HepG2 (cell line): ENCODE data around the gene NPW. TPM values are rescaled to one million over a fixed set of nuclear protein-coding genes. Genes with fewer than 3 reads are reported as not detected.

Experiments used
- ATAC-seq: fragments of 200-7000 bp; cut with Tn5 transposase; 3 replicates; pipeline ENCODE4 v1.9.1; 2020; ENCODE audit warnings: mild to moderate bottlenecking, moderate library complexity
- BruUV-seq: library from RNA; stranded (reverse); fragments of 400-500 nt; replicated peaks from 2 replicates; lab custom pipeline; 2021; lab: Mats Ljungman, UMichigan
- CTCF ChIA-PET: fragments of 300-600 bp; formaldehyde crosslinking; extraction: SDS; loops from one replicate; lab custom pipeline; 2021; ENCODE audit warnings: low total read pairs, inconsistent platforms, low intra/inter-chr PET ratio; lab: Yijun Ruan, JAX
- POLR2A ChIA-PET: fragments of 350-600 bp; sonication (Branson Sonifier 250); formaldehyde crosslinking; loops from one replicate; lab custom pipeline; 2020; ENCODE audit warnings: antibody characterized with exemption, inconsistent platforms; lab: Yijun Ruan, JAX
- DNase-seq: peaks from one replicate; pipeline ENCODE4 v3.0.0-alpha.2; 2015; ENCODE audit warnings: low spot score
- FAIRE-seq: peaks from 3 replicates; lab custom pipeline; 2011; peaks lifted over from hg19 to GRCh38; lab: Jason Lieb, UNC
- H2AFZ ChIP-seq: one replicate; pipeline ENCODE4 v1.6.1; 2011; ENCODE audit warnings: low read length, inconsistent platforms
- H3K27ac ChIP-seq: fragments of 300-600 bp; 3 replicates; pipeline ENCODE4 v1.8.0; 2011; ENCODE audit warnings: mixed run types, mild to moderate bottlenecking, mixed read lengths, low read length, inconsistent platforms; ENCODE audit not compliant: insufficient read depth; ENCODE audit errors: extremely low read length
- H3K27me3 ChIP-seq, 2 experiments: fragments of 200-600 bp in 1 of 2; 2 replicates in 1 of 2; 3 replicates in 1 of 2; pipeline versions ENCODE4 v1.6.0 to v1.8.0; 2011; ENCODE audit warnings: low read length in 2 of 2, mild to moderate bottlenecking in 2 of 2, moderate library complexity in 2 of 2, inconsistent platforms in 1 of 2; ENCODE audit not compliant: insufficient read depth in 2 of 2, control insufficient read depth in 1 of 2
- H3K36me3 ChIP-seq, 2 experiments: fragments of 200-600 bp in 1 of 2; replicated peaks in 1 of 2; 2 replicates in 1 of 2; 3 replicates in 1 of 2; pipeline versions ENCODE4 v1.5.1 to v1.8.0; 2011; ENCODE audit warnings: low read length in 2 of 2, inconsistent platforms in 1 of 2; ENCODE audit not compliant: insufficient read depth in 2 of 2, control insufficient read depth in 1 of 2
- H3K4me1 ChIP-seq: 2 replicates; pipeline ENCODE4 v1.5.1; 2012; ENCODE audit warnings: low read length, inconsistent platforms; ENCODE audit not compliant: insufficient read depth
- H3K4me2 ChIP-seq: 2 replicates; pipeline ENCODE4 v1.6.0; 2011; ENCODE audit warnings: low read depth, low read length, inconsistent platforms
- H3K4me3 ChIP-seq, 3 experiments: fragments of 200-600 bp in 1 of 3; sonication (generic), shearing (Covaris generic) in 1 of 3; replicated peaks in 1 of 3; 2 replicates each; pipeline ENCODE4 v1.5.1; 2011 to 2016; ENCODE audit warnings: low read length in 3 of 3, inconsistent platforms in 2 of 3, low read depth in 2 of 3, mild to moderate bottlenecking in 2 of 3, control low read depth in 1 of 3, mixed read lengths in 1 of 3; ENCODE audit not compliant: insufficient read depth in 1 of 3
- H3K79me2 ChIP-seq: one replicate; pipeline ENCODE4 v1.6.1; 2011; ENCODE audit warnings: low read length, inconsistent platforms; ENCODE audit not compliant: insufficient read depth
- H3K9ac ChIP-seq: 2 replicates; pipeline ENCODE4 v1.6.0; 2011; ENCODE audit warnings: mild to moderate bottlenecking, low read depth, low read length, inconsistent platforms; ENCODE audit not compliant: insufficient read depth
- H3K9me3 ChIP-seq: 2 replicates; pipeline ENCODE4 v1.5.1; 2012; ENCODE audit warnings: mild to moderate bottlenecking, low read length
- H4K20me1 ChIP-seq: 2 replicates; pipeline ENCODE4 v1.6.0; 2011; ENCODE audit warnings: inconsistent platforms, mild to moderate bottlenecking, low read length, moderate library complexity; ENCODE audit not compliant: insufficient read depth
- AGO2 ChIP-seq: fragments of 200-400 bp; formaldehyde crosslinking; optimal IDR thresholded peaks from 2 replicates; pipeline ENCODE3; 2017; ENCODE audit warnings: mild to moderate bottlenecking, low read depth, low read length, moderate library complexity
- CHD4 ChIP-seq: fragments of 200-600 bp; sonication (generic); IDR thresholded peaks from 2 replicates; pipeline ENCODE4 v1.7.0; 2017; ENCODE audit warnings: mild to moderate bottlenecking, low read length, borderline replicate concordance
- CREB1 ChIP-seq, 2 experiments: fragments of 450-650 bp in 1 of 2; IDR thresholded peaks; 2 replicates each; pipeline ENCODE4 v1.6.1; 2016 to 2017; ENCODE audit warnings: control low read depth in 1 of 2, mild to moderate bottlenecking in 1 of 2, missing compliant biosample characterization in 1 of 2, missing genetic modification characterization in 1 of 2
- ELF3 ChIP-seq: IDR thresholded peaks from 2 replicates; pipeline ENCODE4 v1.6.1; 2016; ENCODE audit warnings: missing genetic modification reagents, missing compliant biosample characterization
- TBP ChIP-seq: sonication (generic); formaldehyde crosslinking; IDR thresholded peaks from 2 replicates; pipeline ENCODE4 v1.5.0; 2020; ENCODE audit warnings: missing genetic modification reagents
- THAP7 ChIP-seq: sonication (generic); formaldehyde crosslinking; IDR thresholded peaks from 2 replicates; pipeline ENCODE4 v1.8.1; 2023; ENCODE audit warnings: mild to moderate bottlenecking, missing genetic modification reagents
- ZNF362 ChIP-seq: sonication (generic); formaldehyde crosslinking; IDR thresholded peaks from 2 replicates; pipeline ENCODE4 v1.4.0; 2020; ENCODE audit warnings: missing genetic modification reagents, mild to moderate bottlenecking, borderline replicate concordance
- ZNF530 ChIP-seq: sonication (generic); formaldehyde crosslinking; IDR thresholded peaks from 2 replicates; pipeline ENCODE4 v1.5.0; 2020; ENCODE audit warnings: low read depth, mild to moderate bottlenecking, missing genetic modification reagents
- ZNF652 ChIP-seq: IDR thresholded peaks from 2 replicates; pipeline ENCODE4 v1.6.1; 2016; ENCODE audit warnings: low read depth, borderline replicate concordance
- ZNF768 ChIP-seq: sonication (generic); formaldehyde crosslinking; IDR thresholded peaks from 2 replicates; pipeline ENCODE4 v1.4.0; 2020; ENCODE audit warnings: missing genetic modification reagents
- WGBS: methylation state at CpG from one replicate; pipeline ENCODE4 v1.1.6; 2017; ENCODE audit warnings: low lambda C conversion rate; 5-methylcytosine and 5-hydroxymethylcytosine counted together
- in situ Hi-C: cut with HindIII; loops from 2 replicates; pipeline ENCODE4 v1.10.0; 2017; ENCODE audit warnings: low pct_unique_long_range_greater_than_20kb; ENCODE audit not compliant: extremely low pct_ligation_motif_present
- intact Hi-C: fragments of 100-400 bp; cut with micrococcal nuclease; formaldehyde crosslinking; loops from one replicate; pipeline ENCODE4 v1.10.0; 2022; ENCODE audit not compliant: unreplicated experiment
- polyA plus RNA-seq, 8 experiments: library from polyadenylated mRNA; depleted of rRNA in 3 of 8; stranded (reverse) in 7 of 8; unstranded in 1 of 8; fragments of >200 nt; fragmentation: Illumina TruSeq in 4 of 8; extraction: Trizol in 4 of 8; gene quantifications; 2 replicates each; pipeline versions ENCODE4 v1.2.1 to v1.2.3, GENCODE V29; 2011 to 2016; ENCODE audit warnings: low read depth in 4 of 8, missing spikeins in 1 of 8, mixed read lengths in 1 of 8; ENCODE audit not compliant: insufficient read depth in 1 of 8
- total RNA-seq, 5 experiments: library from RNA; depleted of rRNA; stranded (reverse); fragments of >200 nt; fragmentation: Illumina TruSeq; extraction: Trizol; gene quantifications; 2 replicates each; pipeline ENCODE4 v1.2.3, GENCODE V29; 2016; ENCODE audit warnings: low read depth in 1 of 5
- TF ChIP-seq, protein P1 (sequence below): sonication (generic); formaldehyde crosslinking; IDR thresholded peaks from 2 replicates; pipeline ENCODE4 v1.4.0; 2020; ENCODE audit warnings: missing genetic modification reagents
- TF ChIP-seq, protein P2 (sequence below): IDR thresholded peaks from 2 replicates; pipeline ENCODE4 v1.6.1; 2016; ENCODE audit warnings: low read depth

The NPW gene
- total and polyA plus RNA-seq, 2 of the 13 experiments (the other 11 are each of a cell fraction or from before 2014, with no cell fraction given): 0.24 to 0.97 TPM

GRCh38 chr16:2061023-2061422 lies 41.4 kb downstream of the NPW start:
- H3K27me3 ChIP-seq: no peaks in the 10 kb centered on the region
- TF ChIP-seq ZNF768 (CRISPR knock-in tag) (no peak), ZNF362 (CRISPR knock-in tag) (no peak), ZNF530 (CRISPR knock-in tag) (no peak)
- no peak overlapping the region for H3K4me3 ChIP-seq
- H3K9me3 ChIP-seq: no peaks in the 10 kb centered on the region
- in situ Hi-C loops: no loop called here
- peak overlapping the region; percentile 55 for H3K27ac ChIP-seq
- no peak for ATAC-seq
- WGBS: 93% methylated on average over 16 of the region's 18 CpGs
- no peak overlapping the region for H3K4me2 ChIP-seq
- no peaks in the 10 kb centered on the region for H4K20me1 ChIP-seq
- H3K36me3 ChIP-seq: peaks cover 11 to 13% of the 10 kb centered on the region in 2 experiments; a peak in 4 of 5 replicates
- no peak for DNase-seq
- no peak for FAIRE-seq
- no peak overlapping the region for H2AFZ ChIP-seq
- POLR2A ChIA-PET: no interaction called here
- H3K79me2 ChIP-seq: no peaks in the 10 kb centered on the region
- CTCF ChIA-PET: no interaction called here
- BruUV-seq: no TSS peak
- intact Hi-C loops: no loop called here
- H3K4me1 ChIP-seq: no peaks in the 10 kb centered on the region
- H3K9ac ChIP-seq: no peak overlapping the region

GRCh38 chr16:2061526-2061925 lies 41.9 kb downstream of the NPW start:
- intact Hi-C loops: no loop called here
- no peaks in the 10 kb centered on the region for H4K20me1 ChIP-seq
- WGBS: 89% methylated on average over 6 of the region's 13 CpGs
- ATAC-seq: no peak; the same call in 1 of the 3 replicates
- in situ Hi-C loops: no loop called here
- no TSS peak for BruUV-seq
- no peaks in the 10 kb centered on the region for H3K27me3 ChIP-seq
- H3K4me3 ChIP-seq: no peak overlapping the region
- no peaks in the 10 kb centered on the region for H3K4me1 ChIP-seq
- peak overlapping the region; percentile 55 for H3K27ac ChIP-seq
- H3K36me3 ChIP-seq: peaks cover 13% of the 10 kb centered on the region in 2 experiments
- H3K9ac ChIP-seq: no peak overlapping the region
- POLR2A ChIA-PET: no interaction called here
- H3K79me2 ChIP-seq: no peaks in the 10 kb centered on the region
- no peak overlapping the region for H3K4me2 ChIP-seq
- DNase-seq: no peak
- CTCF ChIA-PET: no interaction called here
- H2AFZ ChIP-seq: no peak overlapping the region
- no peak for FAIRE-seq
- no peaks in the 10 kb centered on the region for H3K9me3 ChIP-seq
- TF ChIP-seq CHD4 (no peak), CREB1 (IDR thresholded peaks at IDR 0.05) (no peak), CREB1 (CRISPR knock-in tag; IDR thresholded peaks at IDR 0.05) (no peak), ELF3 (CRISPR knock-in tag) (no peak), THAP7 (CRISPR knock-in tag) (no peak), ZNF652 (CRISPR knock-in tag) (no peak), TBP (CRISPR knock-in tag) (no peak), AGO2 (no peak)
- TF ChIP-seq, protein P1, sequence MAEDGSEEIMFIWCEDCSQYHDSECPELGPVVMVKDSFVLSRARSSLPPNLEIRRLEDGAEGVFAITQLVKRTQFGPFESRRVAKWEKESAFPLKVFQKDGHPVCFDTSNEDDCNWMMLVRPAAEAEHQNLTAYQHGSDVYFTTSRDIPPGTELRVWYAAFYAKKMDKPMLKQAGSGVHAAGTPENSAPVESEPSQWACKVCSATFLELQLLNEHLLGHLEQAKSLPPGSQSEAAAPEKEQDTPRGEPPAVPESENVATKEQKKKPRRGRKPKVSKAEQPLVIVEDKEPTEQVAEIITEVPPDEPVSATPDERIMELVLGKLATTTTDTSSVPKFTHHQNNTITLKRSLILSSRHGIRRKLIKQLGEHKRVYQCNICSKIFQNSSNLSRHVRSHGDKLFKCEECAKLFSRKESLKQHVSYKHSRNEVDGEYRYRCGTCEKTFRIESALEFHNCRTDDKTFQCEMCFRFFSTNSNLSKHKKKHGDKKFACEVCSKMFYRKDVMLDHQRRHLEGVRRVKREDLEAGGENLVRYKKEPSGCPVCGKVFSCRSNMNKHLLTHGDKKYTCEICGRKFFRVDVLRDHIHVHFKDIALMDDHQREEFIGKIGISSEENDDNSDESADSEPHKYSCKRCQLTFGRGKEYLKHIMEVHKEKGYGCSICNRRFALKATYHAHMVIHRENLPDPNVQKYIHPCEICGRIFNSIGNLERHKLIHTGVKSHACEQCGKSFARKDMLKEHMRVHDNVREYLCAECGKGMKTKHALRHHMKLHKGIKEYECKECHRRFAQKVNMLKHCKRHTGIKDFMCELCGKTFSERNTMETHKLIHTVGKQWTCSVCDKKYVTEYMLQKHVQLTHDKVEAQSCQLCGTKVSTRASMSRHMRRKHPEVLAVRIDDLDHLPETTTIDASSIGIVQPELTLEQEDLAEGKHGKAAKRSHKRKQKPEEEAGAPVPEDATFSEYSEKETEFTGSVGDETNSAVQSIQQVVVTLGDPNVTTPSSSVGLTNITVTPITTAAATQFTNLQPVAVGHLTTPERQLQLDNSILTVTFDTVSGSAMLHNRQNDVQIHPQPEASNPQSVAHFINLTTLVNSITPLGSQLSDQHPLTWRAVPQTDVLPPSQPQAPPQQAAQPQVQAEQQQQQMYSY (CRISPR knock-in tag): no peak
- TF ChIP-seq, protein P2, sequence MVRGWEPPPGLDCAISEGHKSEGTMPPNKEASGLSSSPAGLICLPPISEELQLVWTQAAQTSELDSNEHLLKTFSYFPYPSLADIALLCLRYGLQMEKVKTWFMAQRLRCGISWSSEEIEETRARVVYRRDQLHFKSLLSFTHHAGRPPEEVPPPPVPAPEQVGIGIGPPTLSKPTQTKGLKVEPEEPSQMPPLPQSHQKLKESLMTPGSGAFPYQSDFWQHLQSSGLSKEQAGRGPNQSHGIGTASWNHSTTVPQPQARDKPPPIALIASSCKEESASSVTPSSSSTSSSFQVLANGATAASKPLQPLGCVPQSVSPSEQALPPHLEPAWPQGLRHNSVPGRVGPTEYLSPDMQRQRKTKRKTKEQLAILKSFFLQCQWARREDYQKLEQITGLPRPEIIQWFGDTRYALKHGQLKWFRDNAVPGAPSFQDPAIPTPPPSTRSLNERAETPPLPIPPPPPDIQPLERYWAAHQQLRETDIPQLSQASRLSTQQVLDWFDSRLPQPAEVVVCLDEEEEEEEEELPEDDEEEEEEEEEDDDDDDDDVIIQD (CRISPR knock-in tag): no peak
